Putamen (tissue), 1 donor: ENCODE data around the gene TBCB.
"Not testable (repeated sequence)": the region's sequence is repeated elsewhere in the genome, so short reads cannot be mapped to it uniquely, and the experiment has no call there.

Experiments used
- DNase-seq: peaks from one replicate; pipeline ENCODE4 v3.0.0-alpha.2; 2016; ENCODE audit warnings: low spot score

Gene TBCB

GRCh38 chr19:36101550-36102327, 13.5 kb upstream of the TBCB start:
- no peak for DNase-seq

- DNase-seq, result no peak
Measured at GRCh38 chr19:36103040-36103626, 12.1 kb upstream of the TBCB start.

GRCh38 chr19:36103842-36104552, 11.3 kb upstream of the TBCB start:
- DNase-seq, result no peak

- no peak for DNase-seq
Measured at GRCh38 chr19:36106441-36106840, 8.8 kb upstream of the TBCB start.

- no peak for DNase-seq
Measured at GRCh38 chr19:36106991-36107390, 8.3 kb upstream of the TBCB start.

- DNase-seq, result no peak
Measured at GRCh38 chr19:36108684-36109083, 6.6 kb upstream of the TBCB start.

- no peak for DNase-seq
Measured at GRCh38 chr19:36110487-36111199, 4.6 kb upstream of the TBCB start, which contains the start of gene OVOL3. Gene OVOL3, plus strand, starts transcription at chr19:36111143. Its CDS starts 60 bp downstream, at chr19:36111203.

GRCh38 chr19:36111200-36111539, 4.1 kb upstream of the TBCB start:
- DNase-seq, result no peak

- DNase-seq, result no peak
Measured at GRCh38 chr19:36112678-36113077, 2.6 kb upstream of the TBCB start.

- DNase-seq, result no peak
Measured at GRCh38 chr19:36113425-36113824, 1.8 kb upstream of the TBCB start.

- DNase-seq, result peak; percentile 36
Measured at GRCh38 chr19:36113894-36114720, 1.2 kb upstream of the TBCB start.

- DNase-seq, result peak; percentile 100
Measured at GRCh38 chr19:36114721-36115452, 381 bp upstream of the TBCB start, which contains the start of gene POLR2I. Gene POLR2I, minus strand, starts transcription at chr19:36114875. Its CDS starts 19 bp downstream, at chr19:36114856.

- DNase-seq, result no peak
Measured at GRCh38 chr19:36116344-36116637, 1.0 kb downstream of the TBCB start.

GRCh38 chr19:36120092-36120983, 5.1 kb downstream of the TBCB start:
- DNase-seq, result no peak

- DNase-seq, result no peak
Measured at GRCh38 chr19:36120984-36121358, 5.7 kb downstream of the TBCB start.

- DNase-seq, result no peak
Measured at GRCh38 chr19:36121486-36122124, 6.3 kb downstream of the TBCB start.

GRCh38 chr19:36125557-36125956, 10.3 kb downstream of the TBCB start:
- DNase-seq, result no peak

GRCh38 chr19:36128392-36128736, 13.1 kb downstream of the TBCB start:
- DNase-seq, result no peak

GRCh38 chr19:36131221-36131620, 16.0 kb downstream of the TBCB start:
- not testable (repeated sequence) for DNase-seq

GRCh38 chr19:36134867-36135266, 19.6 kb downstream of the TBCB start:
- DNase-seq, result not testable (repeated sequence)
